Activated CD4-positive, alpha-beta T cell treated with anti-CD3 and anti-CD28 coated beads for 4 hours (primary cell): ENCODE results near the gene RTBDN.

Experiments used
- DNase-seq, 2 donors: peaks; one replicate each; pipeline ENCODE4 v3.0.0-alpha.2; 2020

RTBDN gene

GRCh38 chr19:12791345-12792050 lies 42.9 kb downstream of the RTBDN start, which contains the start of gene JUNB:
TSS of gene JUNB (plus strand) at chr19:12791486. CDS start at chr19:12791772, 286 bp downstream.
- peak; percentile 98 for DNase-seq

GRCh38 chr19:12790628-12791344 lies 43.6 kb downstream of the RTBDN start:
- DNase-seq = no peak

DNA sequence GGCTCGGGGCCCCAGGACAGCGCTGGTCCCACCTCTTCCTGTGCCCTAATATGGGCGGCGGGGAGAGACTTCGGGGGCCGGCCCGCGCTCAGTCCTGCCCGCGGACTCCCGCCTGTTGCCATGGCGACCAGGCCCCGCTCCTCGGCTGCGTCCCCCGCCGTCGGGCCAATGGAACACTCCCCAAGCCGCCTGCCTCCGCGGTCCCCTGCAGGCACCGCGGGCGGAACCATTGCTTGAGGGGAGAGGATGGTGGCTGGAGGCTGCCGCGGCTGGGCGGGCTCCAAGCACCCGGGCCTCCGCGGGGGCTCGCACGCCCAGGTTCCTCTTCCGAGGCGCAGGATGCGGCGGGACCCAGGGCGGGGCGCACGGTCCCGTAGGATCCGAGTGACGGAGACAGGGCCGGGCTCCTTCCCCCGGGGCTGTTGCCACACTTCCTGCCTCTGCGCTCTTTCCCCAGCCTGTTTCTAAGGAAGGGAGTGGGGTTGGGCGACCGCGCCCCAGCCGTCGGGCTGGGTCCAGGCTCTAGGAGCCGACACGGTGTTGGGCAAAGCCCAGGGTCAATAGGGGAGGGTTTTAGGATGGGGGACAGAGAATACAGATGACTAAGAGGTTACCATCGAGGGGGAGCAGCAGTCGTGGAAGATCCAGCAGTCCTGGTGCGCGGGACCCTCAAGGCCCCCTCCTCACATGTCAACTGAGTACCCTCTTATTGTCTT lies 44.3 kb downstream of the RTBDN start:
- peak; percentile 78 to 88 for DNase-seq

GRCh38 chr19:12789098-12789903 lies 45.1 kb downstream of the RTBDN start:
- no peak for DNase-seq

- DNase-seq = peak in 1 of 2 donors; percentile 39
Measured at GRCh38 chr19:12788682-12789097, 45.7 kb downstream of the RTBDN start.

GRCh38 chr19:12788042-12788681 lies 46.2 kb downstream of the RTBDN start:
- no peak for DNase-seq

- no peak for DNase-seq
Measured at GRCh38 chr19:12787458-12787857, 46.9 kb downstream of the RTBDN start.

DNA sequence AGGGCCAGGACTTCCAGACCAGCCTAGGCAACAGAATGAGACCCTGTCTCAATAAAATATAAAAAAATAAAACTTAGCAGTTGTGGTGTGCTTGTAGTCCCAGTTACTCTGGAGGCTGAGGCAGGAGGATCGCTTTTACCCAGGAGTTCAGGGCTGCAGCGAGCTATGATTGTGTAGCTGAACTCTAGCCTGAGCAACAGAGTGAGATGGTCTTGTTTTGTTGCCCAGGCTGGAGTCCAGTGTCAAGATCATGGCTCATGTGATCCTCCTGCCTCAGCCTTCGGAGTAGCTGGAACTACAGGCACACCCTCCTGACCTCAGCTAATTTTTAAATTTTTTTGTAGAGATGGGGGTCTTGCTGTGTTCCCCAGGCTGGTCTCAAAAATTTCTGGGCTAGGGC lies 47.4 kb downstream of the RTBDN start:
- no peak for DNase-seq

DNA sequence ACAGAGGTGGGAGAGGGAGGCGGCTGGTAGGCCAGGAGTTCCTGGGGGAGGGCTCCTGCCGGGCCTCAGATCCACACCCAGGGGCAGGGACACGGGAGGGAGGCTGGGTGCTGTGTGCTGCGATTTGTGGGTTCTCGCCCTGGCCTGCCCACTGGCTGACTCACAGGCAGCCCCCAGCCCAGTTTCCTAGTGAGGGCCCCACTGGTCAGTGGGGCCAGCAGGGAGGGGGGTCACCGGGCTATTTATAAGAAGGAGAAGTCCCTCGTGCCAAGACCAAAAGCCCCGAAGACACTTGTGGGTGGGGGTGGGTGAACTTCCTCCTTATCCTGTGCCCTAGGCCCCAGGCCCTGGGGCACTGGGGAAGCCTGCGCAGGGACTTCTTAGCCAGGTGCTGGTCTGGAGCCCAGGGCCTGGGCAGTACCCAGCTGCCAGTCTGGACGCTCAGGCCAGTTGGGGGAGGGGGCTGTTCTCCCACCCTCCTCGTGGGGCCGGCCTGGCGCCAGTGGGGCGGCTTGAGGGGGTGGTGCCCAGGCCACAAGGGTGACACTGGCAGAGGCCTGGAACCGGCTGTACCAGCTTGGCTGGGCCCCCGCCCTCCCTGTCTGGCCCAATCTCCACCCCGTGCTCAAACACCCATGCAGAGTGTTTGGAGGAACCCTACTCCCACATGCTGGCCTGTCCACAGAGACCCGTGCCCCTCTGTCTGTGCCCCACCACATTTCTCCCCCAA lies 48.1 kb downstream of the RTBDN start:
- DNase-seq = no peak

DNA sequence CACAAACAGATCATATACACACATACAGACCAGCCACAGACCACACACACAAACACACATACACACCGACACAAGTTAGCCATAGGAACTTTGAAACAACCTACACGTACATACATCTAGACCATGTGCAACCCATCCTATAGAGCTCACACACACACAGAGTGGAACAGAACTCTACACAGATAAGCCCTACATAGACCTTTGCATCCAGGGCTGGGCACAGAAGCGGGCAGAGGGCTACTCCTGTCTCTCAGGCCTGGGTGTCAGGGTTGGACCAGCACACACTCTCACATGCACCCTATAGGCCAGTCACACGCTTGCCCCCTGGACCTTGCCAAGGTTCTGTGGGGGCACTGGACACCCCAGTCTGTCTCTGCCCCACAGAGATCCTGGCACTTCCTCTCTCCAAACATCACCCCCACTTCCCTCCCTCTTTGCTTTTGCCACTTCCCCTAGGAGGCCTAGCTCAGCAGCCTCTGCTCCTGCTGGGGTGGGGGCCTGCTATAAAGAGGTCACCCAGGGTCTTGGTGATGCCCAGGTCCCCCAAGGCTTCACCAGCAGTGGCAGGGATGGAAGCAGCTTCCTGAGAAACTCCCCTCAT lies 48.8 kb downstream of the RTBDN start:
- no peak for DNase-seq

- DNase-seq = no peak
Measured at GRCh38 chr19:12784871-12785430, 49.4 kb downstream of the RTBDN start.

- DNase-seq = no peak
Measured at GRCh38 chr19:12784394-12784870, 49.9 kb downstream of the RTBDN start.

DNA sequence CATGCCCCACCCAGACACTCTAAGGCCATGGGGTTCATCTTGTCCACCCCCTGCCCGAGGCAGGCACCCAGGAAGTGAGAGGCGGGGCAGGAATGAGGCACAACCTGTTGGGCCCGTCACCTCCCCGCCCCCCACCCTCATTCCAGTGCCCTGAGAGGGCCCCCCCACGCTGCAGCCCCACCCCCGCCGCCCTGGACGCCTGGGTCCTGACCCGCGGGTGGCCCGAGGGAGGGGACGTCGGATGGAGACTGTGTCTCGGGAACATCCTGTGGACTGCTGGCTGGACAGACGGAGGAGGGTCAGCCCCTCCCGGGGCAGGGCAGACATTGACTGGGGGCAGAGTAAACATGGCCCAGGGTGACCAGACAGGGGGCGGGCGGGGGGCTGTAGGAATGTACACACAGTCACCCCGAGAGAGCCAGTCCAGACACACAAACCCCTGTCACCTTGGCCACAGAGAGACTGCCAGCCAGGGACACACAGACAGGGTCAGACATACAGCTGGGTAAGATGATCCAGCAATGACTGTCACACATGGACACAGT lies 50.5 kb downstream of the RTBDN start:
- DNase-seq = no peak

- no peak for DNase-seq
Measured at GRCh38 chr19:12783291-12783848, 51.0 kb downstream of the RTBDN start.

DNA sequence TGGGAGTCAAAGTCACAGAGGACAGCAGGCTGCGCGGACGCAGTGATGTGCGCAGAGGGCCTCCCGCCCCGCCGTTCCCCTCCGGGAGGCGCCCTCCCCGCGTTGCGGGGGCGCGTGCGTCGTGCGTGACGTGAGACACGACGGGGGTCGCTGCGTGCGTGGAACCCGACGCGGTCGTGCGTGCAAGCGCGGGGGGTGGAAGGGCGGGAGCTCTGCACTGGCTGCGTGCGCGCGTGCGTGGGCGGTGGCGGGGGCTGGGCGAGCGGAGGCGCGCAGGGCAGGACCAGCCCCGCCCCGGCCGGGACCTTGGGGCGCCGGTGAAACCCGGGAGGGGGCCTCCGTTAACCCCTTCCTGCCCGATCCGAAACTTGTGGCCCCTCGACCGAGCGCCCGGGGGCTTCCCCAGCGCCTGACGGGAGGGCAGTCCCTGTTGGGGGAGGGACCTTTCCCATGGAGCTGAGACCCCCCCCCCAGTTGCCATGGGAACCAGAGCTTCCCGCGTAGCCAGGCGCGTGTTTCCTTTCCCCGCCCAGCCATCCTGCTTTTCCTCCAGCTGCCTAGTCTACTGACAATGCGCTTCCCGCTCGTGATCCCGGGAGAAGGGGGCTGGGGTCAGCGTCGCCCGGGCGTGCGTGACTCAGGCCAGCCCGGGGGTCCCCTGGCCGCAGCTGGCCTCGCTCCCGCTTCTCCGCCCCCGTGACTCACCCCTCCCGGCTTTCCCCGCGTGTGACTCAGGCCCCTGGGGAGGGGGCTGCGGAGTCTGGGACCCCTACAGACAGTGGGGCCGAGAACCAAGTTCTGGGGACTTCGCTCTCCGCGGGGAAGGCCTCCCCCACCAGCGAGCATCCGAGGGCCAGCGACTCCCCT lies 51.7 kb downstream of the RTBDN start:
- peak; percentile 94 to 95 for DNase-seq

DNA sequence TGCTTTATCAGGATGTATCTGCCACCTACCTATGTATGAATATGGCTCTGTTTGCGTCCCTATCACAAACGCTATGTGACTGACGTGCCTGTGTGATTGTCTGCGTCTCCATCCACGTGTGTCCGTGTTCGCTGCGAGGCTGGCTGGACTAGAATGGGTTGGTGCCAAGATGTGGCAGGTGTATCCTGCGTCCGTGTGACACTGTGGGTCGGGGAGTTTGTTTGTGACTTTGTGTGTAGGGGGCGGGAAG lies 52.3 kb downstream of the RTBDN start:
- no peak for DNase-seq

DNA sequence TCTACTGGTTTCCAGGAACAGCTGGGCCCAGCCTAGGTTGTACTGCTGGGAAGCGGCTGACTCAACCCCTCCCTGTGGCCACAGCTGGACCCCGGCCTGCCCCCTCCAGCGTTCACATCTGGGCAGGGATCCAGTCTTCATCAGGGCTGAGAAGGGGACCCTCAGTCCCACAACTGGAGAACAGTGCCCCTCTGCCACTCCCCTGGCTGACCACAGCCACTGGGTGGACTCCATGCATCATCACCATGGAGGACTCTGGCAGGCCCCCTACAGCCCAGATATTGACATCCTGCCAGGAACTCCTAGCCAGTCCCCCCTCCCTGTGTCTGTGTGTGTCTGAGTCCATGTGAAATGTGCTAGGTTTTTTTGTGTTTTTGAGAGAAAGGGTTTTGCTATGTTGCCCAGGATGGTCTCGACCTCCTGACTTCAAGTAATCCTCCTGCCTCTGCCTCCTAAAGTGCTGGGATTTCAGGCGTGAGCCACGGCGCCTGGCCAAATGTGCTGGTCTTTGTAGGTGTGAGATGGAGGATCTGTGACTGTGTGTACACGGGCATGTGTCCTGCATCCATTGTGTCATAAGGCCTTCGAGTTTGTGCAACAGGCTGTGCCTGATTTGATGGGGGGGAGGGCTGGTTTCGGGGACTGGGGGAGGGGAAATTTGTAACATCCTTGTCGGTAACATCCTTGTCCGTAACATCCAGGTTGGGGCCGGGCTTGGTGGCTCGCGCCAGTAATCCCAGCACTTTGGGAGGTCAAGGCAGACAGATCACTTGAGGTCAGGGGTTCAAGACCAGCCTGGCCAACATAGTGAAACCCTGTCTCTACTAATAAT lies 55.0 kb downstream of the RTBDN start:
- no peak for DNase-seq

DNA sequence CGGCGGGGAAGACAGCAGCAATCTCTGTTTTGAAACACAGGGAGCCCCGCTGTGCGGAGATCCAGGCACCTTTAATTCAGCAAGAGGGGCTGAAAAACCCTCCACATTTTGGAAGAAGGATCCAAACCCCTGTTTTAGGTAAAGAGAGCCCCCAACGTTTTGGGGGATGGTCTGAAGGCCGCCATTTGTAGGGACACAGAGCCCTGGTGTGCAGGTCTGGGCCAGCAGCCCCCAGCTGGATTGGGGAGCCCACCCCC lies 55.5 kb downstream of the RTBDN start:
- no peak for DNase-seq
